ENCODE measurements around the gene CARS2. TPM values are rescaled to one million over a fixed set of nuclear protein-coding genes. Genes with fewer than 3 reads are reported as not detected.

CARS2 gene
- total RNA-seq, 6 experiments from 2014 or later, result 22.0 to 53.2 (median 27.3) TPM

- no peak for TF ChIP-seq CTCF (IDR thresholded peaks at IDR 0.05)
- TF ChIP-seq POLR2A (IDR thresholded peaks at IDR 0.05), result no peak
- Histone ChIP-seq H3K9me3 (no peaks in the 10 kb centered on the region), H3K36me3 (peaks cover 0 to 9% (median 3%) of the 10 kb centered on the region in 4 donors), H3K4me1 (peaks cover 0 to 5% (median 0%) of the 10 kb centered on the region in 4 donors), H3K4me3 (no peak overlapping the region), H3K27ac (no peak overlapping the region), H3K27me3 (no peaks in the 10 kb centered on the region)
- DNase-seq (peak in 1 of 3 donors; percentile 54), ATAC-seq (peak in 3 of 4 donors; percentile 37 to 72 (median 58))
- intact Hi-C loops (cut with DNase I), result no loop called here
- WGBS (ENCODE audit: insufficient coverage, low coverage, low lambda C conversion rate, missing lambda C conversion rate), result 67% methylated on average over 8 of the region's 8 CpGs
These were observed 15.4 kb downstream of the CARS2 start for GRCh38 chr13:110690516-110690915.

- WGBS (ENCODE audit: insufficient coverage, low coverage, low lambda C conversion rate, missing lambda C conversion rate), result 97% methylated on average over 8 of the region's 12 CpGs
- Histone ChIP-seq H3K4me3 (no peak overlapping the region), H3K36me3 (peaks cover 0 to 9% (median under 1%) of the 10 kb centered on the region in 4 donors), H3K4me1 (peaks cover 0 to 13% (median 3%) of the 10 kb centered on the region in 4 donors), H3K9me3 (no peaks in the 10 kb centered on the region), H3K27ac (no peak overlapping the region), H3K27me3 (no peaks in the 10 kb centered on the region)
- DNase-seq (no peak), ATAC-seq (no peak)
- intact Hi-C loops (cut with DNase I), result loop anchor here in 1 of 2 donors (10.0 kb wide), 1 partner anchor 125 kb away; no protein-coding TSS in a partner anchor
- no peak for TF ChIP-seq CTCF (IDR thresholded peaks at IDR 0.05)
These were observed 16.2 kb downstream of the CARS2 start for GRCh38 chr13:110689711-110690110.

- Histone ChIP-seq H3K9me3 (no peaks in the 10 kb centered on the region), H3K27ac (no peak overlapping the region), H3K27me3 (no peaks in the 10 kb centered on the region), H3K4me1 (peaks cover 0 to 17% (median 5%) of the 10 kb centered on the region in 4 donors), H3K4me3 (no peak overlapping the region), H3K36me3 (peaks cover 0 to 9% (median under 1%) of the 10 kb centered on the region in 4 donors)
- ATAC-seq (no peak), DNase-seq (no peak)
- intact Hi-C loops (cut with DNase I), result loop anchor here in 1 of 2 donors (10.0 kb wide), 1 partner anchor 126 kb away; no protein-coding TSS in a partner anchor
- WGBS (ENCODE audit: insufficient coverage, low coverage, low lambda C conversion rate, missing lambda C conversion rate), result 93% methylated on average over 2 of the region's 9 CpGs
- TF ChIP-seq POLR2A (IDR thresholded peaks at IDR 0.05), result no peak
- no peak for TF ChIP-seq CTCF (IDR thresholded peaks at IDR 0.05)
These were observed 16.9 kb downstream of the CARS2 start for GRCh38 chr13:110689041-110689440.

- Histone ChIP-seq H3K27ac (no peak overlapping the region), H3K36me3 (peaks cover 0 to 12% (median 2%) of the 10 kb centered on the region in 4 donors), H3K4me1 (peaks cover 0 to 30% (median 11%) of the 10 kb centered on the region in 4 donors), H3K9me3 (no peaks in the 10 kb centered on the region), H3K27me3 (no peaks in the 10 kb centered on the region), H3K4me3 (no peak overlapping the region)
- no peak for TF ChIP-seq CTCF (IDR thresholded peaks at IDR 0.05)
- TF ChIP-seq POLR2A (IDR thresholded peaks at IDR 0.05), result no peak
- whole genome bisulfite sequencing (ENCODE audit: insufficient coverage, low coverage, low lambda C conversion rate, missing lambda C conversion rate), result 84% methylated on average over 14 of the region's 16 CpGs
- DNase-seq (no peak), ATAC-seq (no peak)
- intact Hi-C loops (cut with DNase I), result loop anchor here in 1 of 2 donors (10.0 kb wide), 1 partner anchor 127 kb away; no protein-coding TSS in a partner anchor
These were observed 18.2 kb downstream of the CARS2 start for GRCh38 chr13:110687736-110688135.
